ENCODE results near the gene RAPGEF2.
"Not testable (repeated sequence)": the region's sequence is repeated elsewhere in the genome, so short reads cannot be mapped to it uniquely, and the experiment has no call there.

Gene RAPGEF2

DNA sequence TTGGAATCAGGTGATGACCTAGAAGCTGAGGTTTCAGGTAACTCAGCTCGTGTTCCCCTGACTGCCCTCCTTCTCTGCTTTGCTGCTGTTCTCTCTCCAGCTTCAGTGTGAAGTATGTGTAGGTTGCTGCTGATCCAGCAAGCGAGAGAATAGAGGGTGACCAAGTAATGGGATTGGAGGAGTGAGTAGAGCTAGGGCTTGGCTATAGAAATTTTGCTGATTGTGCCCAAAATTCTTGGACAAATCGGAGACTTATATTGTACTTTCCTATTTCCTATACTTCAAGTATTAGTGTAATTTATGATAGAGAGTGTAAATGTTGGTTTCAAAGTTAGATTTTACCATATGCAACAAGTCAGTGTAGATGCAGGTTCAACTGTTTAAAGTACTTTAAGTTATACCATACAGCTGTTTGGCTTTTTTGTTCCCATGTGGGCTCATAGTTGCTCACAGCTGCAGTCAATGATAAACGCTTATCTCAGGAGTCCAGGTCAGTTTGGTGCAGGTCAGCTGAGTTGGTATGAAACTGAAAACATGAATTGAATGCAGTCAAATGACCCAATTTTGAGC lies 48.0 kb downstream of the RAPGEF2 start:
- intact Hi-C loops (cut with DNase I), result no loop called here
- no peak for DNase-seq

DNA sequence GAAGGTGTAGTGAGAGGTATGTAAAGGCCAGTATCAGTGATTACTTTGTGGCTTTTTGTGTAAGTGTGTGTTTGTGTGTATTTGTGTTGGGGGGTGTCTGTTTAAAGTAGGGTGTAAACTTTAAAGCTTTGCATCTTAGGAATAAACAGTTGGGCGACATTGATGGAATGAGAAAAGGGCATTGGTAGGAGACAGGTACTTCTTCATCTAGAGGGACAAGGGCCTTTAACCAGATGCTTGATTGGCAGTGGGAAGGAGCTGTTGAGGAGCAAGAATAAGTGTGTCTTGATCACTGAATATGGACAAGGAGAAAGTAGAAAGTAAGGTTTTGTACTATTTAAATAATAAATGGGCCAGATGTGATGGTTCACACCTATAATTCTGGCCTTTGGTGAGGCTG lies 48.8 kb downstream of the RAPGEF2 start:
- intact Hi-C loops (cut with DNase I), result no loop called here
- DNase-seq, result no peak

DNA sequence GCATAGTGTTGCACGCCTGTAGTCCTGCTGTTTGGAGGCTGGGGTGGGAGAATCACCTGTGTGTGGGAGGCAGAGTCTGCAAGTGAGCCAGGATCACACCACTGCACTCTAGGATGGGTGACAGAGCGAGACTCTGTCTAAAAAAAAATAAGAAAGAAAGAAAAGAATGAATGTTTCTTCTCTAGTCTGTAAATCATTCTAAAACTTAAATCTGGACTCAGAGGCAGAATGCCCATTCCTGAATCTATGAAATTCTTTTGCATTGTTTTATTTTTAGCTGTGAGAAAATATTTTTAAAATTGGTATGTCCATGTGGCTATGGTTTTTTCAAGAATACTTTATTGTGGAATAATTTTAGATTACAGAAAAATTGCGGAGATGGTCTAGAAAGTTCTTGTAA lies 49.3 kb downstream of the RAPGEF2 start:
- no peak for DNase-seq
- intact Hi-C loops (cut with DNase I), result no loop called here

DNA sequence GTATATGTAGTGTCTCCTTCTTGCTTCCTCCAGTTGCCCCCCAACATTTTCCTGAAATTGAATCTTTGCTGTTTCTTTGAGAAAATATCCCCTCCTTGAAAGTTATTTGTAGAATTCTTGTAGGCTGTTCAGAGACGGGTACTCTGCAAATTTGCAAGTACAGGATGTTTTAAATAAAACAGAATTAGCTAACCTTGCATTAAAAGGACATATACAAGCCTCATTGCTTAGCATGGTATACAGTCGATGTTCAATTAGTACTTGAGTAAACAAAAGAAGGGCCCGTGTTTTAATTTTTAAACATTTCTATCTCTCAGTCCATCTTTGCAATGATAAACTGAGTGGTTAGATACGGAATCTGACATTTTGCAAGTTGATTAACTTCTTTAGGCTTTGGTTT lies 50.8 kb downstream of the RAPGEF2 start:
- intact Hi-C loops (cut with DNase I), result no loop called here
- no peak for DNase-seq

DNA sequence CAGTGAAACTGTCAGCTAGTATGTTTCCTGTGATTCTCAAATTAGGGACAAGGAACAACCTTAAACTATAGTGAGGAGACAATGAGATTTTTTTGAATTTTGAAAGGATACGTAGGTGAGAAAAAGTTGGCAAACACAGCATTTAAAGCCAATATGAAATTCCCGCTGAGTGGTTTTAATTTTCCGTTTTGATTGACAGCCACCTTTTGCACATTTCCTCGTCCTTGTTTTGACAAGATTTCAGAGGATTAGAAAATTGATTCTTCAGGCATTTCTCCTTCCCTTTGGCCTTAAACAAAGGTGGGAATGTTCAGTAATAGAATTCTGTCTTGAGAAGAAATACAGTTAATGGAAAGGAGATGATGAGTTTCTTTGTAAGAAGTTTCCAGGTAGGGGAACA lies 52.2 kb downstream of the RAPGEF2 start:
- DNase-seq, result no peak
- intact Hi-C loops (cut with DNase I), result no loop called here

DNA sequence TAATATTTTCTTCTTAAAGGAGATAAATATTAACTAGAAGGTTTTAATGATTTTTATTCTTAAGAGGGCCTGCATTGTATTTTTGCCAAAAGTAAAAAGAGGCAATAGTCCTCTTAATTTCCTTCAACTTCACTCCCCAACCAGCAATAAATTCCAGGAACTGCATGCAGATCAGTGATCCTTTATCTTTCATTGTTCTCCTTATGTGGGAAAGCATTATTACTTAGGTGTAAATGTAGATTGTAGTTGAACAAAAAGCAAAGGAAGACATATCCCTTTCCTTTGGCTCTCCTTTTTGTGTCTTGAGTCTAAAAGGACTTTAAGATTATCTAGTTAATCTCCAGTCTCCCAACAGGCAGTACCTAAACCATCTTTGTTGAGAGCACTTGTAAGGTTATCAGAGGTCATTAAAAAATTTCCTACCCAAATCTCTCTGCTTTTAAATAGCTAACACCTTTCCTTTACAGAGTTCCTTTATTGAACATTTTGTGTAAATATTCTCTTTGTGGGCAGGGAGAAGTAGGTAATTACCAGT lies 55.3 kb downstream of the RAPGEF2 start:
- no peak for DNase-seq
- intact Hi-C loops (cut with DNase I), result no loop called here

DNA sequence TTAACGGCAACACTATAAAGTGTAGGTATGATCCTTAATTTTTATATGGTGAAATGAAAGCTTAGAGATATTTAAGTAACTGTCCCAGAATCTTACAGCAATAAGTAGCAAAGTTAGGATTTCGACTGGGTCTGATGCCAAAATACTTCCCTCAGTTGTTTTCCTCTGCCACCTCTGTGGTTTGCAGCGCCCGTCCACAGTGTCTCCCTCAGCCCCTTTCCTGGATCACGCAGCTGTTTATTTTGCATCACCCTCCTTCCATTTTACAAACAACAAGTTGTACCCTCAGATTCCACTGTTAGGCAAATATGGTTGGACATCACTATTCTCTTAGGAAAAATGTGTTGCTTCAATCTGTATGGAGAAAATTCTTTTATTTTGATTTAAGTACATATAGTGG lies 56.1 kb downstream of the RAPGEF2 start:
- intact Hi-C loops (cut with DNase I), result no loop called here
- no peak for DNase-seq

DNA sequence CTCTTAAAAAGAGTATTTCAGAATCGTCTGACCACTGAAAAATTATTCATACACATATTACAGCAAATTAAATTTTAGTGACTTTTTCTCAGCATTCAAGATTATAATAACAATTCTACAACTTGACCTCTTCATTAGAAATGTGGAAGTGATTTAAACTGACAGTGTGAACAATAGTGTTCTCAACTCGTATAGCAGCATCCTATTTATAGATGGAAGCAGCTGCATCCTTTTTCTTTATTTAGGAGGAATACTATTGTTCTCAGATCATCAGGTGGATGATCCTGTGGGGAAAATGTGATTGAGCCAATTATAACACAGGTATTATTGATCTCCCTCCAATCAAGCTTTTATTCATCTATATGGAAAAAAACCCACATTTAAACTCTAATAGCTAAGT lies 56.7 kb downstream of the RAPGEF2 start:
- no peak for DNase-seq
- intact Hi-C loops (cut with DNase I), result no loop called here

DNA sequence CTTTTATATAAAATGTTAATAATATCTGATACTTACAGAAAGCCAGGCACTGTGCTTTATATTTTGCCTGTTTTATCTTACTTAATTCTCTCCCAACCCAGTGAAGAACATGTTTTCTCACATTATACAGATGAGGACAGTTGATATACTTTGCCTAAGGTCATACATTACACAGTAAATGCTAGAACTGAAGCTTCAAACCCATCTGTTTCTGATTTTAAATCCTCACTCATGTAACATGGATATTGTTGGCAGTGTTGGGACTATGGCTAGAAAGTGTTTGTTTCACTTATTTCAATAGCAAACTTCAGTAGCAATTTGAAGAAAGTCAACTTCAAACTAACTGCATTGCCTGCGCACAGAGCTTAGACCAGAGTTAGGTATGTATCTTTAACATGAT lies 57.4 kb downstream of the RAPGEF2 start:
- no peak for DNase-seq
- intact Hi-C loops (cut with DNase I), result no loop called here

DNA sequence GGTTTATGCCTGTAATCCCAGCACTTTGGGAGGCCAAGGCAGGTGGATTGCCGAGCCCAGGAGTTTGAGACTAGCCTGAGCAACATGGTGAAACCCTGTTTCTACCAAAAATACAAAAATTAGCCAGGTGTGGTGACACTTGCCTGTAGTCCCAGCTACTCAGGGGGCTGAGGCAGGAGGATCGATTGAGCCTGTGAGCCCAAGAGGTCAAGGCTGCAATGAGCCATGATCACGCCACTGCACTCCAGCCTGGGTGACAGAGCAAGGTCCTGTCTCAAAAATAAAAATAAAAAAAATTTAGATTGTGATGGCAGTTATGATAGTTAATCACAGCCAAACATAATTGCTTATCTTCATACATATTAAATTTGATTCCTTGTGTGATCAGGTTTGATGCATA lies 58.6 kb downstream of the RAPGEF2 start:
- intact Hi-C loops (cut with DNase I); DNase-seq: not testable (repeated sequence)

DNA sequence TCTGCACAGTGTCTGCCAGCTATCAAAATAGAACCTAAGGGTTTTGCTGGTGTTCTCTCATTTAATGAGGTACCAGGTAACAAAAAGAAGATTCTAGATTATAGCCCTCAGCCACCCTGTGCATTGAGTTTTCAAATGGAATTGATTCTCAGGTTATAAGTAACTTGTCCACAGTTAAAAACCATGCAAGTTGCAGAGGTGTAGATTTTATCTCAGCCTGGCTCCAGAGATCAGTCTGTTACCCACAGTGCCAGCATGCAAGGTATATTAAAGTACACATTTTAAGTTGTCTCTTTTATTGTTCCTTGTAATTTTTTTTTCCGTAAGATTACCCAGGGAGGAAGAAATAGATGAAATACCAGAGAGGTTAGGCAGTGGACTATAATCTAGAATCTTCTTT lies 59.7 kb downstream of the RAPGEF2 start:
- DNase-seq, result no peak
- intact Hi-C loops (cut with DNase I), result no loop called here

DNA sequence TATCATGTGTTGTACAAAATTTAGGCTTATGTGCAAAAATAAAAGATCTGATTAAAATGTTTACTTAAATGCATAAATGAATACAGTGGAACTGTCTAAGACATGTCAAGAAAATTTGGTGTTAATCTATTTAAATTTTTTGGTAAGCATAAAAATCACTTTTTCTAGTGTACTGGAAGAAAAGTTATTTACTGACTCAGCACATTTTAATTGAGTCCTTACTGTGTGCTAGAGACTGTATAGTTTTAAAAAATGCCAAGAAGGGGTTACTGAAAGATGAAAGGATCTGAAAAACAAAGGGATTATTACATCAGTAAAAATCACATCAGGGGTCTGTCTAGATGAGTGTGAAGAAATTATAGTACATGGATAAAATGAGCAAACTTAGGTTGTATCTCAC lies 60.6 kb downstream of the RAPGEF2 start:
- intact Hi-C loops (cut with DNase I), result no loop called here
- no peak for DNase-seq

DNA sequence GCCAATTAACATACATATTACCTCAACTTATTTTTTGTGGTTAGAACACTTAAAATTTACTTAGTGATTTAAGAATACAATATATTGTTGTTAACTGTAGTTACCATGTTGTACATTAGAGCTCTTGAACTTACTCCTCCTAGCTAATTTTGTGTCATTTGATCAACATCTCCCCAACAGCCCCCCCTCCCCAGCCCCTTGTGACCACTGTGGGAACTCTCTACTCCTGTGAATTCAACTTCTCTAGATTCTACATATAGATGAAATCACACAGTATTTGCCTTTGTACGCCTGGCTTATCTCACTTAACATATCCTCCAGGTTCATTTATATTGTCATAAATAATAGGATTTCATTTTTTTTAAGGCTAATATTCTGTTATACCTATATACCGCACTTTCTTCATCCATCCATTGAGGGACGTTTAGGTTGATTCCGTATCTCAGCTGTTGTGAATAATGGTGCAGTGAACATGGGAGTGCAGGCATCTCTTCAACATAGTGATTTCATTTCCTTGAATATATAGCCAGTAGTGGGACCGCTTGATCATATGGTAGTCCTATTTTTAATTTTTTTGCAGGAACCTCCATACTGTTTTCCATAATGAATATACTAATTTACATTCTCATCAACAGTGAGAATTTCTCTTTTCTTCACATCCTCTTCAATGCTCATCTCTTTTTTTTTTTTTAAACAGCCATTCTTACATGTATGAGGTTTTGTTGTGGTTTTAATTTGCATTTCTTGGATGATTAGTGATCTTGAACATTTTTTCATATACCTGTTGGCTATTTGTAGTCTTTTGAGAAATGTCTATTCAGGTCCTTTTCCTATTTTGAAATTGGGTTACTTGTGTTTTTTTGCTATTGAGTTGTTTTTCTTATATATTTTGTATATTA lies 66.8 kb downstream of the RAPGEF2 start:
- no peak for DNase-seq
- intact Hi-C loops (cut with DNase I), result loop anchor here (5.0 to 10.0 kb wide), 2 partner anchors 275 to 442 kb away; no protein-coding TSS in a partner anchor

DNA sequence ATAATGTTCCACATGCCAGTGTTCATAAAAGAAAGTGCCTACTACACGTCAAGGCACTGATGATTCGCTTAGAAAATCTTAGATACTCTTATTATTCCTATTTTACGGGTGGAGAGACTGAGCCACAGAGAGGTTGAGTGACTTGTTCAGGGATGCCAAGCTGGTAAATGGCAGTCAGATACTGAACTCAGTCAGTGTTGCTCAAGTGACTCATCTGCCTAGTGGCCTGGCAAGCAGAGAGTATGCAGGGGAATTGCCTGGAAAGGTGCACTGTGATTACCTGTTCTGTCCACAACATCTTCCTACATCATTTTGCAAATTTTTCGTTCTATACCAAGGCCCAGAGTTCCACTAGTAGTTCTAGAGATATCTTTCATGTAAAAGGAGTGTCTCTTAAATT lies 68.4 kb downstream of the RAPGEF2 start:
- no peak for DNase-seq
- intact Hi-C loops (cut with DNase I), result loop anchor here (5.0 to 10.0 kb wide), 2 partner anchors 274 to 444 kb away; no protein-coding TSS in a partner anchor

DNA sequence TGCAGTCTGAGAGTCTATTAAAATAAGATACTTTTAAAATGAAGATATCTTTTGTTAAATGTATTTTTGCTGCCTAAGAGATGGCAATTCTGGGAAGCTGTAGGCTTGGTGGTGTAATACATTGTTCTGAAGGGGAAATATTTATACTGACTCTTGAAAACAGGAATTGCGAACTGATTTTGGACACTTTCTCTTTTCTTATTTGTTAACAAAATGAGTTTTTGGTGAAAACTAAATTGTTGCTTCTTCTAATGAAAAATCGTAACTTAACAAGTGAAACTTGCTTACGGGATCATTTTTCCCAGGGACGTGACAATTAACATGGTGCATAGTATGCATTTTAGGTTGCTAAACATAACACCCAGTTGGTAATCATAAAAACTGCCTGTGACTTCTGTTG lies 71.0 kb downstream of the RAPGEF2 start:
- DNase-seq, result no peak
- intact Hi-C loops (cut with DNase I), result loop anchor here (5.0 to 10.0 kb wide), 2 partner anchors 271 to 447 kb away; no protein-coding TSS in a partner anchor

DNA sequence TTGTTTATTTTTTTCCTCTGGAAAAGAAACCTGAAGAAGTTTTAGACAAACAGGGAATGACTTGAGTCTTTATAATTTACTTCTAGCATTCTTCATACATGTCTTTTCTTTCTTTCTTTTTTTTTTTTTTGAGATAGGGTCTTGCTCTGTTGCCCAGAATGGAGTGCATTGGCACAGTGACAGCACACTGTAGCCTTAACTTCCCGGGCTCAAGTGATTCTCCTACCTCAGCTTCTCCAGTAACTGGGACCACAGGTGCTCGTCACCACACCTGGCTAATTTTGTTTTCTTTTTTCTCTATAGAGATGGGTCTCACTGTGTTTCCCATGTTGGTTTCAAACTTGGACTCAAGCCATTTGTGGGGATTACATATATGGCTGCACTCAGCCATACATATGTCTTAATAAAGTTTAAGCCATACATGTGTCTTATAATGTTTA lies 71.8 kb downstream of the RAPGEF2 start:
- intact Hi-C loops (cut with DNase I), result loop anchor here (5.0 to 10.0 kb wide), 4 partner anchors 72 to 447 kb away; partner anchors contain the start of gene RAPGEF2
- DNase-seq, result no peak

DNA sequence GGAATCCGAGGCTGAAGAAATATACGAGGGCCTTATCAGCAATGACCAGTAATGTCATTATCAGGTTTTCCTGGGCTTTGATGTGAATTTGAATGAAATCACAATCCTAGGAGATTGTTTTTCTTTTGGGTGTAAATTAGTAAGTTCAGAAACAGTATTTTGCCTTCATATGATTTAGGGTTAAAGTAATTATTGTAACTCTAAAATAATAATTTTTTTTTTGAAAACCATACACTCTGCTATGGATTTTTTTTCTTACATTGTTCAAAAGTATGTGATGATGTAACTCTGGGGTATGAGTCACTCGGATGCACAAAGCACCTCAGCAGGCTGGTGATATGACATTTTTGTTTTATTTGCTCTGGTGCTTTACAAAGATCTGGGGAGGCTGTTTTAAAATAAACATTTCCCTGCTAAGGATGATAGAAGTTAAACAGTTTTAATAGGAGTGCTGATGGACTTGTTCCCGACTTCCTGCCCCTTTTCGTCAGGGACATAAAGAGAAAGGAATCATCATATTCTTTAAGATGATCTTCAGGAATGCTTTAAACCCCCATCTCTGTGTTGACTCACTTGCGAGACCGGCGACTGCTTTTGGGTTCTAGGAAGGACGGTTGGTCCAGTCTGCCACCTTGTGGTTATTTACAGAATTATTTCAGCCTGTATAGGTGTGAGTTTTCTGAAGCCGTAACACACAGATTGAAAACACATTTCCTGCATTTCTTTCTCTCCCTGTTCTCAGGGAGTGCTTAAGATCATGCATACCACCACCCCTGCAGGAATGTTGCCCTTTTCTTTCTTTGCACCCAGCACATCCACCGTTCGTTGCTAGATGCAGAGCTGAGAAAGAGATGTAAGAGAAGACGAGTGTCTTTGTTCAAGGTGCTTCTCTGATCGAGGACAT lies 72.5 kb downstream of the RAPGEF2 start:
- peak; percentile 27 to 90 (median 72) for DNase-seq
- intact Hi-C loops (cut with DNase I), result loop anchor here (5.0 to 10.0 kb wide), 3 partner anchors 73 to 318 kb away; partner anchors contain the start of gene RAPGEF2

DNA sequence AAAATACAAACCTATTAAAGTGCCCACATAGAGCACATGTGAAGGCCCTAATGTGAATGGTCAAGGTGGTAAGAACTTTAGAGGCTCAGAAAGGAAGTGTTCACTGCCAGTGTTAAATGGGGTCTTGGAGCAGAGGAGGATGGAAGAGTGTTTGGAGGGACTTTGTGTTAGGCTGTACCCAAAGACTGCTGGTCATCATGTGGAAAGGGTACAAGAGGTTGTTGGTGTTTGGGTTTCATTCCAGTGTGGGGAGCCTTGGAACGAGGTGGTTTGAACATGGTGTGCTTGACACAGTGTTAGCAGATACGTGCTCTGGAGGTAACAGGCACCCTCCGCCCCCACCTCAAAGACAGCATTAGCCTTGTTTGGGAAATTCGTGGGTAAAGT lies 73.1 kb downstream of the RAPGEF2 start:
- intact Hi-C loops (cut with DNase I), result loop anchor here (5.0 to 10.0 kb wide), 3 partner anchors 74 to 319 kb away; partner anchors contain the start of gene RAPGEF2
- peak in 1 of 42 donors; percentile 6 for DNase-seq

All from head of caudate nucleus (tissue), 42 donors.